ENCODE results near the gene CDH2.

GRCh38 chr18:28124131-28125029 is 52.5 kb downstream of the CDH2 start:
- TF ChIP-seq CTCF (IDR thresholded peaks at IDR 0.05) (no peak), POLR2A (IDR thresholded peaks at IDR 0.05) (no peak)

Measured in lower leg skin (tissue), 3 donors.